ACC112 (cell line): ENCODE measurements around the gene WNT2.

Experiments
- H2AFZ ChIP-seq: fragments of 200-600 bp; sonication (generic); one replicate; pipeline ENCODE4 v1.6.0; 2017; ENCODE audit warnings: antibody characterized with exemption, low read length; ENCODE audit not compliant: unreplicated experiment
- H3K27ac ChIP-seq: fragments of 200-600 bp; sonication (generic); 2 replicates; pipeline ENCODE4 v1.5.1; 2014; ENCODE audit warnings: low read depth, mild to moderate bottlenecking, antibody characterized with exemption, low read length, moderate library complexity
- H3K27me3 ChIP-seq: fragments of 200-600 bp; sonication (generic); 2 replicates; pipeline ENCODE4 v1.6.1; 2014; ENCODE audit warnings: mild to moderate bottlenecking, antibody characterized with exemption, low read length, moderate library complexity, mixed read lengths; ENCODE audit not compliant: insufficient read depth
- H3K36me3 ChIP-seq: fragments of 200-600 bp; sonication (generic); 2 replicates; pipeline ENCODE4 v1.6.1; 2016; ENCODE audit warnings: mild to moderate bottlenecking, antibody characterized with exemption, low read length, moderate library complexity, mixed read lengths; ENCODE audit not compliant: insufficient read depth
- H3K4me1 ChIP-seq: fragments of 200-600 bp; sonication (generic); one replicate; pipeline ENCODE4 v1.6.1; 2016; ENCODE audit warnings: low read length, mixed read lengths; ENCODE audit not compliant: insufficient read depth, unreplicated experiment, control insufficient read depth
- H3K4me3 ChIP-seq: fragments of 200-600 bp; sonication (generic); 2 replicates; pipeline ENCODE4 v1.5.1; 2014; ENCODE audit warnings: mild to moderate bottlenecking, low read depth, low read length
- H3K79me2 ChIP-seq: fragments of 200-600 bp; sonication (generic); one replicate; pipeline ENCODE4 v1.6.0; 2016; ENCODE audit warnings: low read length; ENCODE audit not compliant: control insufficient read depth, unreplicated experiment, insufficient read depth

Gene WNT2

DNA sequence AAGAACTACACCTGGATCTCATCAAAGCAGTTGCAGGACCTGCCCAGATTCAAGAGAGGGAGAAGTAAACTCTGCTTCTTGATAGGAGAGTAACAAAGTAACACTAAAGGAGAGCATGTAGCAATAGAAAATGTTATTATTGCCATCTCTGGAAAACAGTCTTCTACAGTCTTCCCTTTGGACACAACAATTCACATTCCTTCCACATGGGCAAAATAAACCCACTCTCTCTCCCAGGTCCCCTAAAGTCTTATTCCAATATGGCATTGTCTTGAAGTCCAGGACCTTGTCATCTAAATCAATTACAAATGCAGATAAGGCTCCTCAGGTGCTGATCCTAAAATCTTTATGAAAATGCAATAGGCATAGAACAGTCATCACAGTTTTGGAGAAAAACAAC lies 10.3 kb upstream of the WNT2 start:
- H3K27ac ChIP-seq = no peak overlapping the region
- no peak overlapping the region for H2AFZ ChIP-seq
- no peaks in the 10 kb centered on the region for H3K4me1 ChIP-seq
- H3K79me2 ChIP-seq = no peaks in the 10 kb centered on the region
- H3K4me3 ChIP-seq = no peak overlapping the region
- 0 out of 2 replicates have a peak, but pooled peaks cover 5% of the 10 kb centered on the region for H3K27me3 ChIP-seq
- no peaks in the 10 kb centered on the region for H3K36me3 ChIP-seq

- Histone ChIP-seq H3K36me3 (no peaks in the 10 kb centered on the region), H3K27ac (no peak overlapping the region), H3K4me1 (no peaks in the 10 kb centered on the region), H3K4me3 (no peak overlapping the region), H3K27me3 (0 out of 2 replicates have a peak, but pooled peaks cover 11% of the 10 kb centered on the region), H3K79me2 (no peaks in the 10 kb centered on the region), H2AFZ (no peak overlapping the region)
Measured at GRCh38 chr7:117332031-117332430, 9.2 kb upstream of the WNT2 start.

GRCh38 chr7:117325836-117326235 lies 3.0 kb upstream of the WNT2 start:
- H3K27ac ChIP-seq = no peak overlapping the region
- H3K36me3 ChIP-seq = no peaks in the 10 kb centered on the region
- H3K27me3 ChIP-seq = peaks cover 54% of the 10 kb centered on the region
- H3K4me3 ChIP-seq = no peak overlapping the region
- no peak overlapping the region for H2AFZ ChIP-seq
- H3K79me2 ChIP-seq = no peaks in the 10 kb centered on the region
- peaks cover 3% of the 10 kb centered on the region for H3K4me1 ChIP-seq

DNA sequence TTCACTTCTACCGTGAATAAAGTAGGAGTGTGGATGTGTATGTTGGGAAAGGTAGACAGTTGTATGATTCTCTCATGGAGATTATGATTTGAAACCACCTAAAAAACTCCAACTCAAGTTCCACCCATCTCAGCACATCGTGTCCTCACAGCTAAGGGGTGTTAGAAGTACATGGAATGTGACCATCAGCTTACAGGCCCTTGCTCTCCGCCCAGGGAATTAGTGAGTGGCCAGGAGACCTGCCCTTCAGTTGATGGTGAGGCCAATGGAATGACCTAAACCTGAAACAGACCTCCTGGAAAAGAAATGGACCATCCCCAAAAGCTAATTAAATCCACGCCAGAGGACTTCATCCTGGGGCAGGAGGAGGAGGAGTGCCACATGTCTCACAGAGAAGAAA lies 2.1 kb upstream of the WNT2 start:
- H3K4me1 ChIP-seq = peaks cover 3% of the 10 kb centered on the region
- H3K27me3 ChIP-seq = peaks cover 63% of the 10 kb centered on the region
- H3K36me3 ChIP-seq = no peaks in the 10 kb centered on the region
- H3K27ac ChIP-seq = no peak overlapping the region
- H2AFZ ChIP-seq = no peak overlapping the region
- H3K4me3 ChIP-seq = peak overlapping the region; percentile 83; the same call in 1 of the 2 replicates
- H3K79me2 ChIP-seq = no peaks in the 10 kb centered on the region

- no peaks in the 10 kb centered on the region for H3K79me2 ChIP-seq
- peaks cover 3% of the 10 kb centered on the region for H3K4me1 ChIP-seq
- H3K27me3 ChIP-seq = peaks cover 67% of the 10 kb centered on the region
- H3K4me3 ChIP-seq = peak overlapping the region; percentile 83
- H3K36me3 ChIP-seq = no peaks in the 10 kb centered on the region
- H2AFZ ChIP-seq = peak overlapping the region; percentile 74
- H3K27ac ChIP-seq = no peak overlapping the region
Measured at GRCh38 chr7:117323851-117324711, 1.2 kb upstream of the WNT2 start.

- Histone ChIP-seq H3K79me2 (no peaks in the 10 kb centered on the region), H3K4me1 (peaks cover 3% of the 10 kb centered on the region), H2AFZ (no peak overlapping the region), H3K36me3 (no peaks in the 10 kb centered on the region), H3K27me3 (peaks cover 73% of the 10 kb centered on the region), H3K4me3 (peak overlapping the region; percentile 83), H3K27ac (no peak overlapping the region)
Measured at GRCh38 chr7:117323305-117323850, 520 bp upstream of the WNT2 start.

- Histone ChIP-seq H3K27ac (no peak overlapping the region), H3K36me3 (no peaks in the 10 kb centered on the region), H3K27me3 (peaks cover 66% of the 10 kb centered on the region), H3K4me1 (peaks cover 3% of the 10 kb centered on the region), H2AFZ (no peak overlapping the region), H3K4me3 (no peak overlapping the region), H3K79me2 (no peaks in the 10 kb centered on the region)
Measured at GRCh38 chr7:117320523-117320922, 2.3 kb downstream of the WNT2 start.

GRCh38 chr7:117319181-117319580 lies 3.7 kb downstream of the WNT2 start:
- H3K27ac ChIP-seq = no peak overlapping the region

GRCh38 chr7:117313582-117313981 lies 9.3 kb downstream of the WNT2 start:
- no peaks in the 10 kb centered on the region for H3K79me2 ChIP-seq

More at GRCh38 chr7:117319181-117319580, 3.7 kb downstream of the WNT2 start:
- H3K4me3 ChIP-seq = no peak overlapping the region
- no peaks in the 10 kb centered on the region for H3K36me3 ChIP-seq
- H3K27me3 ChIP-seq = peaks cover 56% of the 10 kb centered on the region
- H3K79me2 ChIP-seq = no peaks in the 10 kb centered on the region
- no peaks in the 10 kb centered on the region for H3K4me1 ChIP-seq
- H2AFZ ChIP-seq = no peak overlapping the region

DNA sequence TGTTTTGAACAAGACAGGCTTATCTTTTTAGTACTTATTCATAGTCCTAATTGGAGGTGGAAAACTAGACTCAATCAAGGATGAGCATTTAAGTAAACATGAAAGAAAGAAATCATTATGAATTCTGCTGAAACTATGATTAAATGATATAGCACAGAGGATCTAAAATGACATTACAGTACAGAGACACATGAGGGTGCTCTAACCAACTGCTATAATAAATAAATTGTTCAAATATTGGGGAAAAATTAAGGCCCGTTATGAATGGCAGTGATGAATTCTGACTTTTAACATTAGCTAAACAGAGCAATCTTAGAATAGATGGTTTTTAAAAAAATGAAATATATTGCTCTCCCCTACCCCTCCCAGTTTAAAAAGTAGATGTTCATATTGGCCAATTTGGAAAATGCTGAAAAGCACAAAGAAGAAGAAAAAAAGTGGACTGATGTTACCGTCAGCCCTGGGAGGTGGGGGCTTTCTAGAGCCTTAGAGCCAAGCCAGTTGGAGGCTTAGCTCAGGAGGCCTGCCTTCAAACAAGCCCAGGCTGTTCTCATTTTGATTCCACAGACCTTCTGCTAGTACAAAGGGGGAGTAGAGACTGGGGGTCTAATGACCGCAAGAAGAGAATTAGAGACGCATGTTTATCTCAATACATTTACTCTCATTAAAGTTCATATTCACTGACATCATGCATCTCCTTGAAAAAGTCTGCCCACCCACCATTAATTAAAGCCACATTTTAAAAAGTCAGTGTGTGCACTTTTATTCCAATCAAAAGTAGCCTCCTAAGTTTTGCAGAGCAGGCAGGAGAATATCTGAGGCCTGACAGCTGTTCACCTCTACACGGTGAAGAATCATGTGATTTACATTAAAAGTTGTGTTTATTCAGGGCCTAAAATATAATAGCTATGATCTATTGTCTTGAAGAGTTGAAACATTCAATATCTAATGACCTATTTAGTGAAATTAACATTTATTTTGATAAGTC lies 10.0 kb downstream of the WNT2 start:
- H3K4me1 ChIP-seq = no peaks in the 10 kb centered on the region
- no peaks in the 10 kb centered on the region for H3K27me3 ChIP-seq
- H2AFZ ChIP-seq = no peak overlapping the region
- no peak overlapping the region for H3K27ac ChIP-seq
- no peaks in the 10 kb centered on the region for H3K79me2 ChIP-seq
- H3K4me3 ChIP-seq = no peak overlapping the region
- H3K36me3 ChIP-seq = no peaks in the 10 kb centered on the region

More at GRCh38 chr7:117313582-117313981, 9.3 kb downstream of the WNT2 start:
- H3K36me3 ChIP-seq = no peaks in the 10 kb centered on the region
- H2AFZ ChIP-seq = no peak overlapping the region
- no peaks in the 10 kb centered on the region for H3K4me1 ChIP-seq
- no peak overlapping the region for H3K4me3 ChIP-seq
- peaks cover 5% of the 10 kb centered on the region; the same call in 1 of the 2 replicates for H3K27me3 ChIP-seq
- H3K27ac ChIP-seq = no peak overlapping the region
